ENCODE results near the gene MTPN. TPM values are rescaled to one million over a fixed set of nuclear protein-coding genes. Genes with fewer than 3 reads are reported as not detected.

MTPN gene
- polyA plus RNA-seq, 1 experiment, result 260 TPM

DNA sequence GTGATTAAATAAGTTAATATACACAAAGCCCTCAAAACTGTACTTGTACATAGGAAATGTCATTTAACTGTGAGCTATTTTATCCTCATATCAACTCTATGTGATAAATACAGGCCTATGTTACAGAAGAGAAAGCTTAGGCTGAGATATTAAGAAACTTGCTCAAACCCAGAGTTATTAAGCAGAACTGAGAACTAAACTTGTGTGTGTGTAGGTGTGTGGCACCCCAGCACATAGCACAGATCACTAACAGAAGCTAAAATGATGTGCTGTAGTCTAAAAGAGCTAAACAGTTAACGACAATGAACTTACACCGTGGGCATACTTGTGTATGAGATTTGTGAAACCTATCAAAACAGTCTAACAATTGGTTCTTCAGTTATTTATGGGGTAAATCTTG, 34.5 kb downstream of the MTPN start:
- ChIA-PET CTCF (interaction anchor here (0.8 kb wide), 1 partner anchor 142 kb away, joined by 3 read pairs; no protein-coding TSS in a partner anchor), POLR2A (no interaction called here)
- Histone ChIP-seq H3K9me3 (ENCODE audit: control insufficient read depth, insufficient read depth, low read length) (no peaks in the 10 kb centered on the region), H3K27ac (ENCODE audit: low read depth, low read length) (no peak overlapping the region), H3K4me3 (ENCODE audit: low read depth, low read length) (no peak overlapping the region), H3K27me3 (ENCODE audit: control insufficient read depth, insufficient read depth, low read length) (no peaks in the 10 kb centered on the region)
- TF ChIP-seq, protein P1, sequence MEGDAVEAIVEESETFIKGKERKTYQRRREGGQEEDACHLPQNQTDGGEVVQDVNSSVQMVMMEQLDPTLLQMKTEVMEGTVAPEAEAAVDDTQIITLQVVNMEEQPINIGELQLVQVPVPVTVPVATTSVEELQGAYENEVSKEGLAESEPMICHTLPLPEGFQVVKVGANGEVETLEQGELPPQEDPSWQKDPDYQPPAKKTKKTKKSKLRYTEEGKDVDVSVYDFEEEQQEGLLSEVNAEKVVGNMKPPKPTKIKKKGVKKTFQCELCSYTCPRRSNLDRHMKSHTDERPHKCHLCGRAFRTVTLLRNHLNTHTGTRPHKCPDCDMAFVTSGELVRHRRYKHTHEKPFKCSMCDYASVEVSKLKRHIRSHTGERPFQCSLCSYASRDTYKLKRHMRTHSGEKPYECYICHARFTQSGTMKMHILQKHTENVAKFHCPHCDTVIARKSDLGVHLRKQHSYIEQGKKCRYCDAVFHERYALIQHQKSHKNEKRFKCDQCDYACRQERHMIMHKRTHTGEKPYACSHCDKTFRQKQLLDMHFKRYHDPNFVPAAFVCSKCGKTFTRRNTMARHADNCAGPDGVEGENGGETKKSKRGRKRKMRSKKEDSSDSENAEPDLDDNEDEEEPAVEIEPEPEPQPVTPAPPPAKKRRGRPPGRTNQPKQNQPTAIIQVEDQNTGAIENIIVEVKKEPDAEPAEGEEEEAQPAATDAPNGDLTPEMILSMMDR (IDR thresholded peaks at IDR 0.05; ENCODE audit: low read depth, low read length), result no peak
- DNase-seq (ENCODE audit: low read depth, low spot score), result no peak

- H3K27me3 ChIP-seq (ENCODE audit: control insufficient read depth, insufficient read depth, low read length), result no peaks in the 10 kb centered on the region
- ChIA-PET CTCF (interaction anchor here (1.2 kb wide), 1 partner anchor 69 kb away, joined by 4 read pairs; no protein-coding TSS in a partner anchor), POLR2A (interaction anchor here (1.0 kb wide), 1 partner anchor 17 kb away, joined by 10 read pairs; no protein-coding TSS in a partner anchor)
- H3K9me3 ChIP-seq (ENCODE audit: control insufficient read depth, insufficient read depth, low read length), result no peaks in the 10 kb centered on the region
- TF ChIP-seq, protein P1 (IDR thresholded peaks at IDR 0.05; ENCODE audit: low read depth, low read length), result no peak
- H3K27ac ChIP-seq (ENCODE audit: low read depth, low read length), result no peak overlapping the region
- no peak overlapping the region for H3K4me3 ChIP-seq (ENCODE audit: low read depth, low read length)
- no peak for DNase-seq (ENCODE audit: low read depth, low spot score)
Observed at GRCh38 chr7:135940077-135941075, 36.8 kb downstream of the MTPN start.

GRCh38 chr7:135939261-135939812, 37.8 kb downstream of the MTPN start:
- DNase-seq (ENCODE audit: low read depth, low spot score), result no peak
- H3K4me3 ChIP-seq (ENCODE audit: low read depth, low read length), result no peak overlapping the region
- no peaks in the 10 kb centered on the region for H3K9me3 ChIP-seq (ENCODE audit: control insufficient read depth, insufficient read depth, low read length)
- no peaks in the 10 kb centered on the region for H3K27me3 ChIP-seq (ENCODE audit: control insufficient read depth, insufficient read depth, low read length)
- H3K27ac ChIP-seq (ENCODE audit: low read depth, low read length), result no peak overlapping the region
- TF ChIP-seq, protein P1 (IDR thresholded peaks at IDR 0.05; ENCODE audit: low read depth, low read length), result no peak
- ChIA-PET CTCF (no interaction called here), POLR2A (no interaction called here)

DNA sequence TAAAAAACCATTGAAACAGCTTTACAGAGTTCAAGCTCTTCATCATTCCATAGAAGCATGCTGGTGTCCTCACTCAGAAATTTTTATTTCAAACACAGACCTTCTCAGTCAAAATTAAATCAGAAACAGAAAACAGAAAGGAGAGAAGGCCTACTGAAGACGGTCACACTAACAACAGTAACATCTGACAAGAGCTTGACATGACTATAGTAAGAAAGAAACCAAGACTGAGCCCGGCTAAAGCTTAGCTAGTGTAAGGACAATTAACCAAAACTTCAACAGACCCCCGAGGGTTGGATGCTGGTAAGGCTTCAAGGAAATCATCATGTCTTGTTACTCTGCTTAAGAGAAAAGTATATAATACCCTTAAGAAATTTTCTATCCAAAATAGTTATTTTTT, 38.6 kb downstream of the MTPN start:
- CTCF ChIA-PET, result interaction anchor here (1.0 kb wide), 1 partner anchor 138 kb away, joined by 3 read pairs; no protein-coding TSS in a partner anchor

More for the DNA sequence above, 38.6 kb downstream of the MTPN start:
- DNase-seq (ENCODE audit: low read depth, low spot score), result no peak
- no peaks in the 10 kb centered on the region for H3K9me3 ChIP-seq (ENCODE audit: control insufficient read depth, insufficient read depth, low read length)
- POLR2A ChIA-PET, result no interaction called here
- H3K27ac ChIP-seq (ENCODE audit: low read depth, low read length), result no peak overlapping the region
- no peak overlapping the region for H3K4me3 ChIP-seq (ENCODE audit: low read depth, low read length)
- TF ChIP-seq, protein P1 (IDR thresholded peaks at IDR 0.05; ENCODE audit: low read depth, low read length), result no peak
- no peaks in the 10 kb centered on the region for H3K27me3 ChIP-seq (ENCODE audit: control insufficient read depth, insufficient read depth, low read length)
